Endothelial cell of umbilical vein (primary cell): ENCODE data around the gene CYP8B1. TPM values are rescaled to one million over a fixed set of nuclear protein-coding genes. Genes with fewer than 3 reads are reported as not detected.

Experiments used
- BruUV-seq: library from RNA; stranded (reverse); fragments of 400-500 nt; replicated peaks from 2 replicates; lab custom pipeline; 2021; lab: Mats Ljungman, UMichigan
- CTCF ChIA-PET: fragments of 300-600, 350-600 bp; sonication (Branson Sonifier 250); formaldehyde crosslinking; loops from one replicate; lab custom pipeline; 2021; ENCODE audit warnings: antibody characterized with exemption, inconsistent platforms; lab: Charles Lee
- POLR2A ChIA-PET: fragments of 300-600, 350-600 bp; sonication (Branson Sonifier 250); formaldehyde crosslinking; loops from one replicate; lab custom pipeline; 2021; ENCODE audit warnings: antibody characterized with exemption, inconsistent platforms; lab: Charles Lee
- DNase-seq: peaks from one replicate; pipeline ENCODE4 v3.0.0-alpha.2; 2011; ENCODE audit warnings: low read depth, low spot score
- FAIRE-seq: peaks from 2 replicates; lab custom pipeline; 2011; peaks lifted over from hg19 to GRCh38; lab: Jason Lieb, UNC
- H2AFZ ChIP-seq: 2 replicates; pipeline ENCODE4 v1.6.0; 2012; ENCODE audit warnings: low read depth, low read length, control low read depth, inconsistent platforms
- H3K27ac ChIP-seq: 2 replicates; pipeline ENCODE4 v1.5.1; 2011; ENCODE audit warnings: low read depth, mild to moderate bottlenecking, control low read depth, low read length, moderate library complexity; ENCODE audit not compliant: insufficient read depth
- H3K27me3 ChIP-seq, 2 experiments: 2 replicates each; pipeline versions ENCODE4 v1.6.0 to v1.6.1; 2011; ENCODE audit warnings: low read length in 2 of 2, mixed read lengths in 1 of 2; ENCODE audit not compliant: control insufficient read depth in 2 of 2, insufficient read depth in 2 of 2
- H3K36me3 ChIP-seq, 2 experiments: 2 replicates in 1 of 2; 3 replicates in 1 of 2; pipeline ENCODE4 v1.5.1; 2011; ENCODE audit warnings: low read length in 2 of 2, mild to moderate bottlenecking in 1 of 2, moderate library complexity in 1 of 2; ENCODE audit not compliant: control insufficient read depth in 2 of 2, insufficient read depth in 2 of 2; ENCODE audit errors: extremely low read depth in 1 of 2
- H3K4me1 ChIP-seq: 3 replicates; pipeline ENCODE4 v1.5.1; 2011; ENCODE audit warnings: mild to moderate bottlenecking, low read length; ENCODE audit not compliant: control insufficient read depth, insufficient read depth; ENCODE audit errors: extremely low read depth
- H3K4me2 ChIP-seq: 2 replicates; pipeline ENCODE4 v1.6.1; 2011; ENCODE audit warnings: low read length, control low read depth, mixed read lengths; ENCODE audit not compliant: insufficient read depth
- H3K4me3 ChIP-seq, 3 experiments: fragments of 200-600 bp in 1 of 3; sonication (generic), shearing (Covaris generic) in 1 of 3; replicated peaks in 1 of 3; 2 replicates each; pipeline ENCODE4 v1.5.1; 2011 to 2016; ENCODE audit warnings: control low read depth in 3 of 3, low read length in 3 of 3, mild to moderate bottlenecking in 2 of 3, inconsistent platforms in 1 of 3, low read depth in 1 of 3, moderate library complexity in 1 of 3; ENCODE audit not compliant: insufficient read depth in 1 of 3
- H3K79me2 ChIP-seq: 2 replicates; pipeline ENCODE4 v1.6.0; 2012; ENCODE audit warnings: low read length, inconsistent platforms; ENCODE audit not compliant: control insufficient read depth, insufficient read depth
- H3K9ac ChIP-seq: replicated peaks from 2 replicates; pipeline ENCODE3; 2011; ENCODE audit warnings: low read length, control low read depth; ENCODE audit not compliant: insufficient read depth; ENCODE audit errors: extremely low read depth
- H3K9me1 ChIP-seq: replicated peaks from 3 replicates; pipeline ENCODE4 v1.6.0; 2011; ENCODE audit warnings: mild to moderate bottlenecking, low read length; ENCODE audit not compliant: control insufficient read depth, insufficient read depth; ENCODE audit errors: extremely low read depth
- H3K9me3 ChIP-seq: replicated peaks from 2 replicates; pipeline ENCODE4 v1.5.1; 2012; ENCODE audit warnings: low read length, inconsistent platforms; ENCODE audit not compliant: control insufficient read depth, insufficient read depth
- H4K20me1 ChIP-seq: replicated peaks from 2 replicates; pipeline ENCODE3; 2011; ENCODE audit warnings: mild to moderate bottlenecking, low read length; ENCODE audit not compliant: control insufficient read depth, insufficient read depth; ENCODE audit errors: extremely low read depth
- EZH2 ChIP-seq: IDR thresholded peaks from 2 replicates; pipeline ENCODE4 v1.6.1; 2012; ENCODE audit warnings: borderline replicate concordance, low read depth, mild to moderate bottlenecking, moderate library complexity, low read length, inconsistent platforms; ENCODE audit not compliant: severe bottlenecking
- GATA2 ChIP-seq: IDR thresholded peaks from 2 replicates; pipeline ENCODE4 v1.7.0; 2011; ENCODE audit warnings: low read depth, mild to moderate bottlenecking, moderate library complexity, mixed read lengths, low read length; ENCODE audit not compliant: insufficient read length, insufficient read depth
- JUN ChIP-seq: IDR thresholded peaks from 2 replicates; pipeline ENCODE4 v1.6.1; 2011; ENCODE audit warnings: borderline replicate concordance, low read depth; ENCODE audit not compliant: insufficient read length, insufficient read depth
- MYC ChIP-seq: IDR thresholded peaks from one replicate; pipeline ENCODE4 v1.6.1; 2011; ENCODE audit warnings: mild to moderate bottlenecking, low read depth, low read length
- POLR2A ChIP-seq: IDR thresholded peaks from 2 replicates; pipeline ENCODE4 v1.6.1; 2012; ENCODE audit warnings: low read depth, mild to moderate bottlenecking, control low read depth, low read length
- POLR2AphosphoS5 ChIP-seq: IDR thresholded peaks from 2 replicates; pipeline ENCODE4 v1.6.1; 2012; ENCODE audit warnings: low read depth, mild to moderate bottlenecking, control low read depth, low read length, moderate library complexity; ENCODE audit not compliant: insufficient read depth
- dilution Hi-C: fragments of 300-500 bp; cut with MboI; formaldehyde crosslinking; loops from one replicate; pipeline ENCODE4 v1.15.0; 2019; ENCODE audit warnings: low sequenced_read_pairs; ENCODE audit not compliant: extremely low pct_ligation_motif_present
- intact Hi-C: fragments of 100-400 bp; cut with micrococcal nuclease; formaldehyde crosslinking; loops from one replicate; pipeline ENCODE4 v1.10.0; 2022
- polyA plus RNA-seq, 4 experiments: library from polyadenylated mRNA; depleted of rRNA in 3 of 4; stranded (reverse) in 3 of 4; unstranded in 1 of 4; fragments of >200 nt; gene quantifications; 2 replicates each; pipeline versions ENCODE4 v1.2.1 to v1.2.3, GENCODE V29; 2011 to 2012; ENCODE audit warnings: missing spikeins in 1 of 4
- total RNA-seq: library from RNA; stranded (reverse); gene quantifications from 2 replicates; pipeline ENCODE4 v1.2.3, GENCODE V29; 2021
- TF ChIP-seq, protein P1 (sequence below), 2 donors: IDR thresholded peaks; 1 replicate in 1 of 2; 2 replicates in 1 of 2; pipeline ENCODE4 v1.5.1; 2011; ENCODE audit warnings: low read length in 2 of 2, mild to moderate bottlenecking in 2 of 2, moderate library complexity in 2 of 2, control low read depth in 1 of 2, inconsistent platforms in 1 of 2, low read depth in 1 of 2; ENCODE audit not compliant: insufficient read depth in 1 of 2; ENCODE audit errors: extremely low read depth in 1 of 2
- TF ChIP-seq, protein P2 (sequence below): IDR thresholded peaks from 2 replicates; pipeline ENCODE4 v1.6.1; 2011; ENCODE audit not compliant: insufficient read depth, insufficient read length

The CYP8B1 gene
- total and polyA plus RNA-seq, 2 donors (not counting 3 experiments of a cell fraction or from before 2014, with no cell fraction given), result not detected

- Histone ChIP-seq H3K27me3 (peaks cover 6 to 8% of the 10 kb centered on the region in 2 experiments), H3K9me3 (no peaks in the 10 kb centered on the region), H3K4me1 (no peaks in the 10 kb centered on the region), H3K9ac (no peak overlapping the region), H4K20me1 (no peaks in the 10 kb centered on the region), H3K9me1 (no peaks in the 10 kb centered on the region), H3K4me2 (no peak overlapping the region), H3K36me3 (no peaks in the 10 kb centered on the region), H3K27ac (no peak overlapping the region), H3K4me3 (no peak overlapping the region), H2AFZ (no peak overlapping the region), H3K79me2 (no peaks in the 10 kb centered on the region)
- no peak for DNase-seq
- POLR2A ChIA-PET, result no interaction called here
- intact Hi-C loops, result loop anchor here (2.0 to 5.0 kb wide), 2 partner anchors 49 to 1367 kb away; no protein-coding TSS in a partner anchor
- TF ChIP-seq POLR2AphosphoS5 (no peak), GATA2 (no peak), JUN (no peak), POLR2A (no peak), MYC (no peak), EZH2 (no peak)
- TF ChIP-seq, protein P1, sequence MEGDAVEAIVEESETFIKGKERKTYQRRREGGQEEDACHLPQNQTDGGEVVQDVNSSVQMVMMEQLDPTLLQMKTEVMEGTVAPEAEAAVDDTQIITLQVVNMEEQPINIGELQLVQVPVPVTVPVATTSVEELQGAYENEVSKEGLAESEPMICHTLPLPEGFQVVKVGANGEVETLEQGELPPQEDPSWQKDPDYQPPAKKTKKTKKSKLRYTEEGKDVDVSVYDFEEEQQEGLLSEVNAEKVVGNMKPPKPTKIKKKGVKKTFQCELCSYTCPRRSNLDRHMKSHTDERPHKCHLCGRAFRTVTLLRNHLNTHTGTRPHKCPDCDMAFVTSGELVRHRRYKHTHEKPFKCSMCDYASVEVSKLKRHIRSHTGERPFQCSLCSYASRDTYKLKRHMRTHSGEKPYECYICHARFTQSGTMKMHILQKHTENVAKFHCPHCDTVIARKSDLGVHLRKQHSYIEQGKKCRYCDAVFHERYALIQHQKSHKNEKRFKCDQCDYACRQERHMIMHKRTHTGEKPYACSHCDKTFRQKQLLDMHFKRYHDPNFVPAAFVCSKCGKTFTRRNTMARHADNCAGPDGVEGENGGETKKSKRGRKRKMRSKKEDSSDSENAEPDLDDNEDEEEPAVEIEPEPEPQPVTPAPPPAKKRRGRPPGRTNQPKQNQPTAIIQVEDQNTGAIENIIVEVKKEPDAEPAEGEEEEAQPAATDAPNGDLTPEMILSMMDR (IDR thresholded peaks at IDR 0.05; ENCODE audit: extremely low read depth in 1 of 2, insufficient read depth in 1 of 2, low read depth in 1 of 2, low read length in 2 of 2), result no peak
- TF ChIP-seq, protein P2, sequence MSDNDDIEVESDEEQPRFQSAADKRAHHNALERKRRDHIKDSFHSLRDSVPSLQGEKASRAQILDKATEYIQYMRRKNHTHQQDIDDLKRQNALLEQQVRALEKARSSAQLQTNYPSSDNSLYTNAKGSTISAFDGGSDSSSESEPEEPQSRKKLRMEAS, result no peak
- no TSS peak for BruUV-seq
- CTCF ChIA-PET, result interaction anchor here (1.0 to 2.1 kb wide), 4 partner anchors 10 to 86 kb away, joined by 3 to 21 read pairs (median 4); no protein-coding TSS in a partner anchor
- dilution Hi-C loops, result no loop called here
- FAIRE-seq, result no peak
Measured at GRCh38 chr3:42829628-42830436, 45.8 kb downstream of the CYP8B1 start.
